Testis (tissue), 3 donors: ENCODE results near the gene LGI2. TPM values are rescaled to one million over a fixed set of nuclear protein-coding genes. Genes with fewer than 3 reads are reported as not detected.

Experiments used
- DNase-seq: peaks from one replicate; pipeline ENCODE4 v3.0.0-alpha.2; 2019
- H3K27ac ChIP-seq, 2 donors: fragments of 200-600 bp; sonication (generic); one replicate each; pipeline ENCODE4 v1.5.1; 2019
- H3K27me3 ChIP-seq: fragments of 200-600 bp; sonication (generic); one replicate; pipeline ENCODE4 v1.5.1; 2019
- H3K36me3 ChIP-seq: fragments of 200-600 bp; sonication (generic); one replicate; pipeline ENCODE4 v1.5.1; 2017; ENCODE audit warnings: low read depth; ENCODE audit errors: missing control alignments
- H3K4me1 ChIP-seq: fragments of 200-600 bp; sonication (generic); one replicate; pipeline ENCODE4 v1.5.1; 2019
- H3K4me3 ChIP-seq, 2 donors: fragments of 200-600 bp; sonication (generic); one replicate each; pipeline ENCODE4 v1.5.1; 2017 to 2019
- H3K9me3 ChIP-seq: fragments of 200-600 bp; sonication (generic); one replicate; pipeline ENCODE4 v1.5.1; 2017
- POLR2A ChIP-seq: fragments of 450-650 bp; IDR thresholded peaks from one replicate; pipeline ENCODE4 v1.6.1; 2017; ENCODE audit warnings: antibody characterized with exemption, mild to moderate bottlenecking, moderate library complexity
- WGBS, 2 donors: methylation state at CpG; one replicate each; pipeline ENCODE4 v1.1.5; 2018; 5-methylcytosine and 5-hydroxymethylcytosine counted together
- intact Hi-C: fragments of 100-400 bp; cut with DNase I; formaldehyde crosslinking; loops from one replicate; pipeline ENCODE4 v1.15.1; 2023; ENCODE audit warnings: low total_unique reads
- polyA plus RNA-seq: library from polyadenylated mRNA; stranded (reverse); fragments of 350-450 nt; fragmentation: Illumina TruSeq; extraction: RNeasy Lipid Tissue Mini Kit (QIAGEN cat#74804); gene quantifications from one replicate; pipeline ENCODE4 v1.2.3, GENCODE V29; 2014; ENCODE audit warnings: low read depth, low replicate concordance; ENCODE audit not compliant: insufficient read depth
- total RNA-seq, 2 donors: library from RNA; depleted of rRNA; stranded (reverse); fragments of >200 nt; gene quantifications; one replicate each; pipeline ENCODE4 v1.2.3, GENCODE V29; 2016
- TF ChIP-seq, protein P1 (sequence below), 3 experiments: fragments of 450-650 bp in 2 of 3; fragments of 200-600 bp in 1 of 3; sonication (generic) in 1 of 3; IDR thresholded peaks; one replicate each; pipeline ENCODE4 v1.5.1; 2016 to 2019; ENCODE audit warnings: antibody characterized with exemption in 3 of 3, mild to moderate bottlenecking in 2 of 3, moderate library complexity in 1 of 3

The LGI2 gene
- total and polyA plus RNA-seq, 3 donors from 2014 or later = 0.74 to 3.4 (median 0.87) TPM

DNA sequence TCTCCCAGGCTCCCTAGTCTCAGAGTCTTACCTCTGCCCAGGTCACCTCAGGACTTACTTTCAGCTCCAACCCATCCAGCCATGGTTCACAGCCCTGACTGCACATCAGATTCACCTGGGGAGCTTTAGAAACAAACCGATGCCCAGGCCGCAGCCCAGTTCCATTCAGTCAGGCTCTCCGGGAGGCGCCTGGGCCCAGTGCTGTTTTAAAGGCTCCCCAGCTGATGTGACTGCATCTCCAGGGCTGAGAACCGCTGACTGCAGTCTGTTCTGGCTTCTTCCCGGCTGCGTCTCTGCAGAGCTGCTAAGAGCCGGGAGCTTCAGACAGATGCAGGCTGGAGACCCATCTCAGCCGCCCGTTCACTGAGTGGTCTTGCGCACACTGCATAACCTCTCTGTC is 44.4 kb upstream of the LGI2 start:
- intact Hi-C loops = no loop called here
- TF ChIP-seq, protein P1, sequence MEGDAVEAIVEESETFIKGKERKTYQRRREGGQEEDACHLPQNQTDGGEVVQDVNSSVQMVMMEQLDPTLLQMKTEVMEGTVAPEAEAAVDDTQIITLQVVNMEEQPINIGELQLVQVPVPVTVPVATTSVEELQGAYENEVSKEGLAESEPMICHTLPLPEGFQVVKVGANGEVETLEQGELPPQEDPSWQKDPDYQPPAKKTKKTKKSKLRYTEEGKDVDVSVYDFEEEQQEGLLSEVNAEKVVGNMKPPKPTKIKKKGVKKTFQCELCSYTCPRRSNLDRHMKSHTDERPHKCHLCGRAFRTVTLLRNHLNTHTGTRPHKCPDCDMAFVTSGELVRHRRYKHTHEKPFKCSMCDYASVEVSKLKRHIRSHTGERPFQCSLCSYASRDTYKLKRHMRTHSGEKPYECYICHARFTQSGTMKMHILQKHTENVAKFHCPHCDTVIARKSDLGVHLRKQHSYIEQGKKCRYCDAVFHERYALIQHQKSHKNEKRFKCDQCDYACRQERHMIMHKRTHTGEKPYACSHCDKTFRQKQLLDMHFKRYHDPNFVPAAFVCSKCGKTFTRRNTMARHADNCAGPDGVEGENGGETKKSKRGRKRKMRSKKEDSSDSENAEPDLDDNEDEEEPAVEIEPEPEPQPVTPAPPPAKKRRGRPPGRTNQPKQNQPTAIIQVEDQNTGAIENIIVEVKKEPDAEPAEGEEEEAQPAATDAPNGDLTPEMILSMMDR (IDR thresholded peaks at IDR 0.05) = no peak
- TF ChIP-seq POLR2A = no peak
- no peak for DNase-seq
- 95 to 98% methylated on average over 9 to 11 of the region's 11 CpGs for WGBS, 2 donors
- Histone ChIP-seq H3K4me1 (peaks cover 14% of the 10 kb centered on the region), H3K36me3 (no peaks in the 10 kb centered on the region), H3K27ac (no peak overlapping the region), H3K4me3 (no peak overlapping the region), H3K9me3 (no peaks in the 10 kb centered on the region), H3K27me3 (no peaks in the 10 kb centered on the region)

DNA sequence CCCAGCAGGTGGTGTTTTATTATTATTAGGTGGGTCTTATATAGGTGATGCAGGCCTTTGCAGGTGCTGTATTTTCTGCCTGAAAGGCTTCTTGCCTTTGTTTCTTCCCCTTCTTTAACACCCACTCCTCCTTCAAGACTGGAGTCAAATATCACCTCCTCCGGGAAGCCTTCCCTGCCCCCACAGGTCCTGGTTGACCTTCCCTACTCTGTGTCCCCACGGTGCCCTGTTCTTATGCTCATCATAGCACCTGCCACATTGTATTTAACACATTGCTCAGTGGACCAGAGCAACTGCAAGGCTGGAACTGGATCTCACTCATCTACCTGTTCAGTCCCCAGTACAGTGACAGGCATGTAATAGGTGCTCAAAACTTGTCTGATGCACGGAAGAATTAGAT is 39.8 kb upstream of the LGI2 start:
- no peaks in the 10 kb centered on the region for H3K36me3 ChIP-seq
- no peak overlapping the region for H3K4me3 ChIP-seq
- intact Hi-C loops = no loop called here
- no peaks in the 10 kb centered on the region for H3K9me3 ChIP-seq
- no peak overlapping the region for H3K27ac ChIP-seq
- TF ChIP-seq, protein P1 (IDR thresholded peaks at IDR 0.05) = no peak
- TF ChIP-seq POLR2A = no peak
- no peak for DNase-seq
- no peaks in the 10 kb centered on the region for H3K27me3 ChIP-seq
- 72 to 86% methylated on average over 3 of the region's 3 CpGs for WGBS, 2 donors
- H3K4me1 ChIP-seq = no peaks in the 10 kb centered on the region

DNA sequence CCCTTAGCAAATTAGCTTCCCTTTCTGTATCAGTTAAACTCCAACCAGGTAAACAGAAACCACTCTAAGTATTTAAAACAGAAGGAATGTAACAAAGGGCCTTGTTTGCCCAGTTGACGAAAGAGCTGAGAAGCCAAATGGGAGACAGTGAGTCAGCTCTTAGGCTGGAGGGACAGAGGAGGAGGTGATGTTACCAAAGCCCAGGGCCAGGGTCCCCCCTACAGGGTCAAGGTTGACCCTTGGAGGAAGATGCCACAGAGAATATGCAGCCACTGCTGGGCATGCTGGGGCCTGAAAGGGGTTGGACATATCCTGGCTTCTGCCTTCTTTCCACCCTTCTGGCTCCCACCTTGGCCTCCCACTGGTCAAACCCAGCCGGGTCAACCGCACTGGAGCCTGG is 38.3 kb upstream of the LGI2 start:
- intact Hi-C loops = no loop called here
- DNase-seq = no peak
- Histone ChIP-seq H3K27ac (no peak overlapping the region), H3K36me3 (no peaks in the 10 kb centered on the region), H3K9me3 (no peaks in the 10 kb centered on the region), H3K4me3 (no peak overlapping the region), H3K27me3 (no peaks in the 10 kb centered on the region), H3K4me1 (no peaks in the 10 kb centered on the region)
- 92 to 94% methylated on average over 3 of the region's 3 CpGs for WGBS, 2 donors
- no peak for TF ChIP-seq POLR2A
- TF ChIP-seq, protein P1 (IDR thresholded peaks at IDR 0.05) = no peak

DNA sequence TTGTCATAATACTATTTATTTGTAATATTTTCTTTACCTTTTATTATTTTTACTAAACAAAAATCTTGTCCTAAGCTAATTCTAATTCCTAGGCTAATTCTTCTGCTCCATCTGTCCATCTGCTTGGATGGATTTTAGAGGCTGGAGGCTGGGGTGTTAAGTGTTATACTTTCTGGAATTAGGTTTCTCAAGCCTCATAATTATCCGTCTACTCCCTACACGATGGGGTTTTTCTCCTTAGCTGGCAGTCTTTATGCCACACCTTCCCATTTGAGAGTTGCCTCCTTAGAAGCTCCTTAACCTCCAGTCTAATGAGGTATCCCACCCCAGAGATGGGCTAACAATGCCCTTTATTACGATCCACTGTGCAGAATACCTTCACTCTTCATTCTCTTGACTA is 37.6 kb upstream of the LGI2 start:
- 83 to 87% methylated on average over 3 of the region's 3 CpGs for WGBS, 2 donors
- Histone ChIP-seq H3K4me1 (no peaks in the 10 kb centered on the region), H3K4me3 (no peak overlapping the region), H3K9me3 (no peaks in the 10 kb centered on the region), H3K27me3 (no peaks in the 10 kb centered on the region), H3K36me3 (no peaks in the 10 kb centered on the region), H3K27ac (no peak overlapping the region)
- no peak for DNase-seq
- intact Hi-C loops = no loop called here
- TF ChIP-seq, protein P1 (IDR thresholded peaks at IDR 0.05) = no peak
- TF ChIP-seq POLR2A = no peak

DNA sequence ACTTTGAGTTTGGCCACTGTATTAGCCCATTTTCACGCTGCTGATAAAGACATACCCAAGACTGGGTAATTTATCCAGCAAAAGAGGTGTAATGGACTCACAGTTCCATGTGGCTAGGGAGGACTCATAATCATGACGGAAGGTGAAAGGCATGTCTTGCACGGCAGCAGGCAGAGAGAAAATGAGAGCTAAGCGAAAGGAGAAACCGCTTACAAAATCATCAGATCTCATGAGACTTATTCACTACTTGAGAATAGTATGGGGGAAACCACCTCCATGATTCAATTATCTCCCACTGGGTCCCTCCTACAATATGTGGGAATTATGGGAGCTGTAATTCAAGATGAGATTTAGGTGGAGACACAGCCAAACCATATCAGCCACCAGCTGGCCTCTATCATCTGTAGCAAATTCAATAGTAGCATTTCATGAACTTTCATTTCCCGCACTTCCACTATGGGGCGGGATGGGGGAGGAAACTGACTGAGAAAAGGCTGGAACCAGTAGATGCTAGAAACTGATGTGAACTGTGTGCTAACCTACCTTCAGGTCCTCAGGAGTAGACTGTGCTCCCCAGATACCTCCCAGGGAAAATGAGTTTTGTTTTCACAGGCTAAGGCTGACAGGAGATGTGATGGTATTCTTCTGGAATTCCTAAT is 35.3 kb upstream of the LGI2 start:
- H3K4me1 ChIP-seq = no peaks in the 10 kb centered on the region
- H3K4me3 ChIP-seq = no peak overlapping the region
- WGBS, 2 donors = 78 to 82% methylated on average over 7 of the region's 7 CpGs
- no peaks in the 10 kb centered on the region for H3K36me3 ChIP-seq
- no peaks in the 10 kb centered on the region for H3K27me3 ChIP-seq
- peak; percentile 57 for DNase-seq
- intact Hi-C loops = no loop called here
- H3K9me3 ChIP-seq = no peaks in the 10 kb centered on the region
- TF ChIP-seq, protein P1 (IDR thresholded peaks at IDR 0.05) = no peak
- no peak for TF ChIP-seq POLR2A
- H3K27ac ChIP-seq = no peak overlapping the region
